Activated CD8-positive, alpha-beta memory T cell treated with anti-CD3 and anti-CD28 coated beads, Interleukin-2, amount 50 U/mL, for 48 hours (primary cell): ENCODE measurements around the gene LAMA3.

Experiments used
- DNase-seq: peaks from one replicate; pipeline ENCODE4 v3.0.0-alpha.2; 2020

Gene LAMA3

DNA sequence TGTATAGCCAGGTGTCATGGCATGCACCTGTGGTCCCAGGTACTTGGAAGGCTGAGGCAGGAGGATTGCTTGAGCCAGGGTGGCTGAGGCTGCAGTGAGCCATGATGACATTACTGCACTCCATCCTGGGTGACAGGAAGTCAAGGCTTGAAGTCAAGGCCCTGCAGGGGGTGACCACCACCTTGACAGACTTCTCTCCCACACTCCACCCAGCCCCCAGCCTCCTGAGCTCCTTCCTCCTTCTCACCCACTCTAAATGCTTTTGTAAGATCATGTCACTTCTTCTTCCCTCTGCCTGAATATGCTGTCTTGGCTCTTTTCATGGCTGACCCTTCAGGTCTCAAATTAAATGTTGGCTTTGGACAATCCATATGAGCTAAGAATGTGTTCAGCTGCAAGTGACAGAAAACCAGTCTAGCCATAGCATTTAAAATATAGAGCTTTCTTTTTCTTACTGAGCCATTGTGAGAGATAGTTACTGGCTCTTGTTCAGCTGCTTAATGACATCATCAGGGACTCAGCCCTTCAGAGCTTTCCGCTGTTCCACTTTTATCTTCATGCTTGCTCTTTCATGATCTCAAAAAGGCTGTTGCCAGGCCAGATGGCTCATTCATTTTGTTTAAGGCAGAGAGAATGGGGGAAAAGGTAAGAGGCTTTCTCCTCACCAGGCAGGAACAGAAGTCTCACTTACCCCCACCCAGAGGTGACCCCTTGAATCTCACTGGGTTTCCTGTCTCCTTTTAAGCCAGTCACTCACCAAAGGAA is 288.6 kb downstream of the LAMA3 start:
- no peak for DNase-seq

DNA sequence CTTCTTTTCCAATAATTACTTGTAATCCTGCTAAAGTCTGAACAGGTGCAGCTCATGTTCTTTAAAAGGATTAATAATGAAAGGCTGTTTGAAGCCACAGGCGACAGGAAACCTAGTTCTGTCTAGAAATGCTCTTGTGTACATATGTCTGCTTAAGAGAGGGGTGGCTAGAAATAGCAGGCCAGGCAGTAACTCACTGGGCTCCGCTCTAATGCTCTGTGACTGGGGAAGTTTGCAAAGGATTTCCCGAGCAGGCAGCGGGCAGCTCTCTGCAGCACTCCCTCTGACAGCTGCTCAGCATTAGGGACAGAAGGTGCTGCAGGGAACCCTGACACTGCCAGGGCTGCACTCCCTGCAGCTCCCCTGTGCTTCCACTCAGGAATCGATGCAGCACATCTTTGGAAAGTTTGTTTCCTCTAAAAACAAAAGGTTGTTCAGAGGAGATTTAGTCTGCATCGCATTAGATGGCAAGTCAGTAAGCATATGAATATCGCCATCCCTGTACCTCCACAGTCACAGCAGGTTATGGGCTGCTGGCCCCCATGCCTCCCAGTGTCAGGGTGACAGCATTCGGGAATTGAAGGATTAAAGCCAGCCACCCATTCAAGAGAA is 292.2 kb downstream of the LAMA3 start:
- no peak for DNase-seq

DNA sequence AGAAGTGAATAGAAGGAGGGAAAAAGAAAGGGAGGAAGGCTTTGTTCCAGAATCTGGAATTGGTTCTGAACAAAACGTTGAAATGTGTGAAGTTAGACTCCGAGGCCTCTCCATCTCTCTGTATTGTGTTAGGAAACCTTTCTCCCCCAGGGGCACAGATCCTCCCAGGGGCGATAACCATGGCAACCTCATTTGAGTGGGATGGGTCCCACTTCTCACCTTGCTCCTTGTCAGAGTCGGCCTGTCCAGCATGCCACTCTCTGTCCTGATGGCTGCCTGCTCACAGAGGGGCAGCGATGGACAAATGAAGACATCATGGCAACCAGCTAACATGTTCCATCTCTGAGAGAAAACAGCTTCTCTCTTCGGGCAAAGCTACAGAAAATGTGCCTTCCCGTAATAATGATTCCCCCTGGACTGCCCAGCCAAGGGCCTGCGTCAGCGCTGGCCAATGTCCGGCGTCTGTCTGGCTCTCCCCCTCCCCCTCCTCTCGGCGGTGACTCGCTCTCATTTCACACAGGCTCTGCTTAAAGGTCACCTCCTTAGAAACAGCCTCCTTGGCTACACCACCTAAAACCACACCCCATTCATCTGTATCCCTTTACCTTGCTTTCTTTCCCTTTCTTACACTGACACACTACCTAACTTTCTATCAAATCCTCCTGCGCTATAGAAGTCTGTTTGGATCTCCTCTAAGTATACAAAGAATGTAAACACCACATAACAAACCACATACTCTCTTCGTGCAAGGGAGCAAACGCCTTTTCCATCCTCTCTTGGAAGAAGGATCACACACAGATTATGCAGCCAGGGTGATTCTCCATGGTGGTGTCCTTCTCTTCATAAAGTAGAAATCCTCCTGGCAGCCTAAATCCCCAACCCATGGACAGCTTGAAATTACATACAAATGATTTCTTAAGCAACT is 293.2 kb downstream of the LAMA3 start:
- no peak for DNase-seq

GRCh38 chr18:23983112-23983511 is 293.9 kb downstream of the LAMA3 start:
- DNase-seq = no peak

DNA sequence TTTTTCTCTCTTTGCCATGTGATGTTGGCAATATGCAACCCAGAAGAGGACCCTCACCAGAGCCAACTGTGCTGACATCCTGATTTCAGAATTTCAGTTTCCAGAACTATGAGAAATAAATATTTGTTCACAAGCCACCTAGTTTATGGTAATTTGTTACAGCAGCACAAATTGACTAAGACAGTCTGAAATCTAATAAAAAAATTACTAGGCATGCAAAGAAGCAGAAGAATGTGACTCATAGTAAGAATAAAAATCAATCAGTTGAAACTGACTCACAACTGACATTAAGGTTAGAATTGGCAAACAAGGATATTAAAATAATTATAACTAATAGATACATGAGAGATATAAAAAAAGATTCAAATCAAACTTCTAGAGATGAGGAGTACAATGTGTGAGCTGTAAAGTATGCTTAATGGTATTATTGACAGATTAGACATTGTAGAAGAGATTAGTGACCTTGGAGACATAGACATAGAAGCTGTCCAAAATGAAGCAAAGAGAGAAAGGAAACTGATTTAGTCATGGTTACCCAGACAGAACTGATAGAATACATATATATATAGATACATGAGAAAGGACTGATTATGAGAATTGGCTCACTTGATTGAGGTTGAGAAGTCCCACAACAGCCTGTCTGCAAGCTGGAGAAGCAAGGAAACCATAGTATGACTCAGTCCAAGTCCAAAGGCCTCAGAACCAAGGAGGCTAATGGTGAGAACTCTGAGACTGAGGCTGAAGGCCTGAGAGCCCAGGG is 297.5 kb downstream of the LAMA3 start:
- DNase-seq = no peak

DNA sequence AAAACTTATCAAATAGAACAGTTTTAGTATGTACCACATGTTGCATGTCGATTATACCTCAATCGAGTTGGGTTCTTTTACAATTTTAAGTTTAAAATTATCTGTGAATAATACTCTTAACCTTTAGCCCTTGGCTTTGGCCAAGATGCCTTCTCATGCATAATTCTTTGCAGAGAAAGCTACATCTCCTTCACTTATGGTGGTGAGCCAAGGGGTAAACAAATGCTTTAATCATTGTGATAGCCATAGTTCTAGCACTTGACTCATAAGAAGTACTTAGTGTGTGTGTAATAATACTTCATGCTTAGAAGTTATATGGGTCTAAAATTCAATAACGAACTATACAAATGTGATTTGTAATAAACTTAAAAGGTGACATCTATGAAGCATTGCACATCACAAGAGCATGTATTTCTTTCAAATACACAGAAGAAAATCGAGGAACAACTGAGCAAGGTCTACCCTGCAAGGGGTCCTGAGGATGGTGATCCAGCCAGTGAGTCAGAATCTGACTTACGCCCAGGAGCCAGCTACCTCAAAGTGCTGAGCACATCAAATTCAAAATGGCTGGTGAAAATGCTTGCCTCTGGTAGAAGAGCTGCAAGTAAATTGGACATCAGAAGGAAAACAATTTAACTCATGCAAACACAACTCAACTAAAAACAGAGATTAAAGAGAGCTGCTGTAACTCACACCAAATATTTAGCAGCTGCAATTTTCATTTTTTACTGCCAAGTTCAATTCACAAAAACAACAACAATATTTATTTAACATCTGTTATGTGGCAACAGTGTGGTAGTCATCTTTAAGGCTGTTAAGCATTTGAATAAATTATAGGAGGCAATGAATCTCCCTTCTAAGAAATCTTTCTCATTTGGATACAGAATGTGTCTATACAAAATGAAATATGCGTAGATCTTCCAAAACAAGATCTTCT is 301.5 kb downstream of the LAMA3 start:
- DNase-seq = no peak

- no peak for DNase-seq
Observed at GRCh38 chr18:23992089-23992940, 303.1 kb downstream of the LAMA3 start.

GRCh38 chr18:23992941-23993280 is 303.7 kb downstream of the LAMA3 start:
- no peak for DNase-seq

- no peak for DNase-seq
Observed at GRCh38 chr18:23994361-23994902, 305.2 kb downstream of the LAMA3 start.

GRCh38 chr18:23995180-23995579 is 305.9 kb downstream of the LAMA3 start:
- DNase-seq = no peak

DNA sequence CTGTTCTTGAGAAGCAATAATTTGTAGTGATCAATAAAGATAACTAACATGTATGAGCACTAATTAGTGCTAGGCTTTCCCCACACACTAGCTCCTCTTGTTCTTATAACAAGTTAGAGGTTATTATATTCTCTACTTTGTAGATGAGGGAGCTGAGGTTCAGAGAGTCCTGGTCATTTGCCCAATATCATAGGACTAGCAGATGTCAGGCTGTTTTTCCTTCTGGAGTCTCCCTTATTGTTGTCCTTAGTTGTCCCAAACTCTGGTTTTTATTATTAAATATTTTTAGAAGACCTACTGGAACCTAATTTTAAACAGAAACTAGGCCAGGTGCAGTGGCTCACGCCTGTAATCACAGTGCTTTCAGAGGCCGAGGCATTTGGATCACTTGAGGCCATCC is 308.8 kb downstream of the LAMA3 start:
- DNase-seq = no peak

DNA sequence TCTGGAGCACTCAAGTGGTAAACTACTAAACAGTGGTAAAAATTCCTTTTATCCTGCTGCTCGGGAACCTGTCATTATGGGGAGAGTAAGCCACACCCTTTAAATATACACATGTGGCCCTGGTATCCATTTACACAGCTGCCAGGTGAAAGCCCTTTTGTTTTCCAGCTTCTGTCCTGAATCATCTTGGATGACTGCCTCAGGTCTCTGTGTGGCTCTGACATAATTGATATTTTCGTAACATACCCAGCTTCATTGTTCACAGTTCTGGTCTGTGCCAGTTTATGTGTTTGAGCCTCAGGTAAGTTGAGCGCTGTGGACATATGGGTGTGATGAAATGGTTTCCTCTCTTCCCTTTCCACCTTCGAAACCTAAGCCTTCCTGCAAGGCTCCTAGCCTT is 309.6 kb downstream of the LAMA3 start:
- DNase-seq = no peak

DNA sequence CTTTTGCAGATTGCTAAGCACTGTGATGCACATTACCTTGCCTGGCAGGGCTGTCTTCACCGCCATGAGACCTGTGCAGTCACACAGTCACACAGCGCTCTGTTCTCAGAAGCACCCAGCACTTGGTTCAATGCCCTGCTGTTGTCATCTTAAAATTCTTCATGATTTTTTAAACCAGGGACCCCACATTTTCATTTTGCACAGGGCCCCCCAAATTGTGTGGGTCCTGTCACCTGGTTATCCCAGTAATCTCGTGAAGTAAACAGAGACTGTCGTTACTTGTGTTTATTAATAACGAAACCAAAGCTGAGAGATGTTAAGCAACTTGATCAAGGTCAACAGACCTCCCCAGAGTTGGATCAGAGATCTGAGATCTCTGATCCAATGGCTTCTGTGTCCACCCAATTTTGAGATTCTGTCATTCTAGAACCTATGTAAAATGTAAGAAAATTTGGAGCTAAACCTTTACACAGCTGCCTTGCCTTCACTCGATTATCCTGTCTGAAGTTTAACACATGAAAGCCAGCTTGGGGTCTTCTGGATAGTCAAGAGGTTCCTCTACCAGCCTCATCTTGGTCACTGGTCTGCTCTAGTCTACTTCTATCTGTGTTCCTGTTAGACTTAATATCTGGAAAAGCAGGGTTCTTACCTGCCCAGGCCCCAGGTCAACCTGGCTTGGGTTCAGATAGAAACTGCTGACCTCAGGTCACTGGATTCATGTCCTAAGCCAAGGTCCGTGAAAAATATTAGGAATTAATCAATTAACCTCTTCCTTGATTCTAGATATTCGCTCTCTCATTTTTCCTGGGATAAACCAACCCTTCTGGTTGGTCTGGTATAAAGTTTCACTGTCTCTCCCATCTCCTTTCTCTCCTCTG is 311.6 kb downstream of the LAMA3 start:
- DNase-seq = no peak

DNA sequence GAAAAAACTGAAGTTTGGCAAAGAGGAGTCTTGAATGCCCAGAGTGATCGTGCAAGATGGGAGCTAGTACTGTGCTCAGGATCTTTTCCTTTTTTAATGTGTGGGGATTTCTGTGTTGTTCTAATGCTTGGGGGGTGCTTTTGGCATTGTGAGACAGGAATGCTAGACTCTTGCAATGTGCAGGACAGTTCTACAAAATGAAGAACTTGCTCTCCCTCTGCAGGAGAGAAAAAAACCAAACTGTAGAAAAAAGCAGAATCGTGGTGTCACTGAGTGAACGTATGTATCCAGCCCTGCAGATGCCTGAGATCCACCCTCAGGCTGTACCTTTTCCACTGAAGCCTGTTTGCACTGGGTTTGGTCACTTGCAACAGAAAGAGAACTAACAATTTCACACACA is 313.2 kb downstream of the LAMA3 start:
- DNase-seq = no peak

DNA sequence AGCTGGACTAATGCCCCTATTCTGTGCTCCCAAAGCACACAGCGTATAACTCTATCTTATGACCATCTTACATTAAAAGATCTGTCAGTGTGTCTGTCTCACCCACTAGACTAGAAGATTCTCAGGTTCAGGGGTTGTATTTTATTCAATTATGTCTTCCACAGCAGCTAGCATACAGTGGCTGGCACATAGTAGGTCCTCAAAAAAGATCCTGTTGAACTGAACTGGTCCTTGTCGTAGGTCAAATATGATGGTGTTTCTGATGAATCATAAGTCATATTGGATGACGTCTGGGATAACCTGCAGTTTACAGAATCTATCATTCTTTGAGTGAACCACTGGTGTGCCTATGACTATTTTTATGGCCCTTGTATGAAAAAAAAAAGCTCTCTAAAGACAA is 314.0 kb downstream of the LAMA3 start:
- no peak for DNase-seq

- DNase-seq = no peak
Observed at GRCh38 chr18:24003903-24004640, 314.8 kb downstream of the LAMA3 start.
